Left lung (tissue), 14 donors: ENCODE data around the gene SYK. TPM values are rescaled to one million over a fixed set of nuclear protein-coding genes. Genes with fewer than 3 reads are reported as not detected.
A peak's percentile ranks its signal among the peaks of the same experiment; 100 is the strongest.
"Not testable (repeated sequence)": the region's sequence is repeated elsewhere in the genome, so short reads cannot be mapped to it uniquely, and the experiment has no call there.

Experiments
- ATAC-seq: fragments of 200-7000 bp; cut with Tn5 transposase; one replicate; pipeline ENCODE4 v1.9.1; 2020; ENCODE audit warnings: moderate library complexity
- DNase-seq, 4 donors: peaks; one replicate each; pipeline ENCODE4 v3.0.0-alpha.2; 2013 to 2020
- H3K27ac ChIP-seq, 2 donors: fragments of 200-600 bp; sonication (generic) in 1 of 2; one replicate each; pipeline versions ENCODE4 v1.5.0 to v1.8.0; 2020 to 2021
- H3K27me3 ChIP-seq, 2 donors: fragments of 200-600 bp; sonication (generic) in 1 of 2; one replicate each; pipeline versions ENCODE4 v1.5.0 to v1.8.0; 2020 to 2021
- H3K36me3 ChIP-seq, 2 donors: fragments of 200-600 bp; sonication (generic) in 1 of 2; one replicate each; pipeline versions ENCODE4 v1.5.0 to v1.8.0; 2020 to 2021
- H3K4me1 ChIP-seq, 2 donors: fragments of 200-600 bp; one replicate each; pipeline ENCODE4 v1.8.0; 2021
- H3K4me3 ChIP-seq, 2 donors: fragments of 200-600 bp; sonication (generic) in 1 of 2; one replicate each; pipeline versions ENCODE4 v1.5.0 to v1.8.0; 2020 to 2021; ENCODE audit warnings: mild to moderate bottlenecking in 1 of 2
- H3K9me3 ChIP-seq, 2 donors: fragments of 200-600 bp; sonication (generic) in 1 of 2; one replicate each; pipeline versions ENCODE4 v1.5.0 to v1.8.0; 2020 to 2021
- CTCF ChIP-seq, 2 donors: fragments of 200-600 bp; sonication (generic) in 1 of 2; IDR thresholded peaks; one replicate each; pipeline versions ENCODE4 v1.5.0 to v1.8.0; 2021; ENCODE audit warnings: antibody characterized with exemption in 2 of 2
- intact Hi-C, 2 donors: fragments of 100-400 bp; cut with DNase I; formaldehyde crosslinking; loops; one replicate each; pipeline versions ENCODE4 v1.11.2 to v1.14.2; 2022
- long read RNA-seq, 12 donors: library from polyadenylated mRNA in 2 of 12; unstranded in 2 of 12; transcript quantifications; one replicate each; pipeline ENCODE4 v2.0.0 and lab custom pipeline, GENCODE V29; 2019 to 2026
- polyA plus RNA-seq, 6 donors: library from polyadenylated mRNA; unstranded; fragments of 120-200 nt; gene quantifications; one replicate each; pipeline ENCODE4 v1.2.1, GENCODE V29; 2013; ENCODE audit not compliant: insufficient read length in 6 of 6
- total RNA-seq, 2 donors: library from RNA; stranded (reverse); fragmentation: NEBNext Ultra II Directional; extraction: Animal tissue kit (Norgen Biotek cat#: 25700); gene quantifications; one replicate each; pipeline ENCODE4 v1.2.1, GENCODE V29; 2021
- donor health status: DM: no; HTN: yes; CAD: no.
- donor health status: DM: no; HTN: no; CAD: no.

SYK gene
- total RNA-seq, result 10 to 100 TPM; 49.7 to 91.8 TPM
- polyA plus RNA-seq, result 10 to 100 TPM; 16.0 to 20.6 (median 18.7) TPM
- long read RNA-seq, donor 1, result 0 reads
- long read RNA-seq, donor 2, full-length matches to known transcripts, result 3 of 3 reads
- long read RNA-seq, donor 2, partial matches to known transcripts, result 0 of 3 reads
- long read RNA-seq, donor 2, other reads (novel, unspliced or antisense), result 0 of 3 reads
- long read RNA-seq, donor 3, result 0 reads
- long read RNA-seq, donor 4, full-length matches to known transcripts, result 6 of 20 reads
- long read RNA-seq, donor 4, partial matches to known transcripts, result 6 of 20 reads
- long read RNA-seq, donor 4, other reads (novel, unspliced or antisense), result 8 of 20 reads
- long read RNA-seq, donor 5, full-length matches to known transcripts, result 1 of 1 reads
- long read RNA-seq, donor 5, partial matches to known transcripts, result 0 of 1 reads
- long read RNA-seq, donor 5, other reads (novel, unspliced or antisense), result 0 of 1 reads
- long read RNA-seq, donor 6, result 0 reads
- long read RNA-seq, donor 7, full-length matches to known transcripts, result 2 of 2 reads
- long read RNA-seq, donor 7, partial matches to known transcripts, result 0 of 2 reads
- long read RNA-seq, donor 7, other reads (novel, unspliced or antisense), result 0 of 2 reads
- long read RNA-seq, donor 8, full-length matches to known transcripts, result 2 of 2 reads
- long read RNA-seq, donor 8, partial matches to known transcripts, result 0 of 2 reads
- long read RNA-seq, donor 8, other reads (novel, unspliced or antisense), result 0 of 2 reads
- long read RNA-seq, donor 9, result 0 reads
- long read RNA-seq, donor 10, full-length matches to known transcripts, result 15 of 30 reads
- long read RNA-seq, donor 10, partial matches to known transcripts, result 8 of 30 reads
- long read RNA-seq, donor 10, other reads (novel, unspliced or antisense), result 7 of 30 reads
- long read RNA-seq, donor 11, full-length matches to known transcripts, result 2 of 2 reads
- long read RNA-seq, donor 11, partial matches to known transcripts, result 0 of 2 reads
- long read RNA-seq, donor 11, other reads (novel, unspliced or antisense), result 0 of 2 reads
- long read RNA-seq, donor 12, full-length matches to known transcripts, result 4 of 4 reads
- long read RNA-seq, donor 12, partial matches to known transcripts, result 0 of 4 reads
- long read RNA-seq, donor 12, other reads (novel, unspliced or antisense), result 0 of 4 reads

GRCh38 chr9:90801241-90801972, at the start of gene SYK:
TSS of gene SYK (plus strand) at chr9:90801819. CDS start at chr9:90843899, 42,080 bp downstream.
- peak; percentile 34 to 98 (median 55) for DNase-seq
- Histone ChIP-seq H3K36me3 (no peaks in the 10 kb centered on the region), H3K4me1 (peaks cover under 1 to 65% of the 10 kb centered on the region in 2 donors), H3K9me3 (no peaks in the 10 kb centered on the region), H3K27me3 (peaks cover 22 to 37% of the 10 kb centered on the region in 2 donors), H3K4me3 (peak within 1 kb of the TSS; percentile 41 to 71), H3K27ac (peak within 1 kb of the TSS; percentile 78 to 97)
- peak; percentile 91 for ATAC-seq
- no peak for TF ChIP-seq CTCF (IDR thresholded peaks at IDR 0.05)
- intact Hi-C loops, result no loop called here

- TF ChIP-seq CTCF (IDR thresholded peaks at IDR 0.05), result peak in 1 of 2 donors; percentile 28
- ATAC-seq, H3K27me3 ChIP-seq, intact Hi-C loops, H3K27ac ChIP-seq, H3K9me3 ChIP-seq, H3K4me1 ChIP-seq, H3K4me3 ChIP-seq, H3K36me3 ChIP-seq: not testable (repeated sequence)
- DNase-seq, result peak in 3 of 4 donors; percentile 14 to 53 (median 51)
Observed at GRCh38 chr9:90755514-90756371, 45.9 kb upstream of the SYK start.

- H3K27me3 ChIP-seq, intact Hi-C loops, H3K9me3 ChIP-seq, ATAC-seq, H3K4me3 ChIP-seq, H3K36me3 ChIP-seq, H3K27ac ChIP-seq, H3K4me1 ChIP-seq, DNase-seq: not testable (repeated sequence)
Observed at GRCh38 chr9:90760577-90760976, 41.0 kb upstream of the SYK start.

- intact Hi-C loops, result no loop called here
- H3K9me3 ChIP-seq, result peaks cover 0 to 23% of the 10 kb centered on the region in 2 donors
- H3K36me3 ChIP-seq, result no peaks in the 10 kb centered on the region
- TF ChIP-seq CTCF (IDR thresholded peaks at IDR 0.05), result no peak
- no peak overlapping the region for H3K27ac ChIP-seq
- DNase-seq (no peak), ATAC-seq (no peak)
- H3K27me3 ChIP-seq, result no peaks in the 10 kb centered on the region
- H3K4me1 ChIP-seq, result no peaks in the 10 kb centered on the region
- no peak overlapping the region for H3K4me3 ChIP-seq
Observed at GRCh38 chr9:90766731-90767130, 34.9 kb upstream of the SYK start.
